Measurements from ENCODE around the gene VSNL1. TPM values are rescaled to one million over a fixed set of nuclear protein-coding genes. Genes with fewer than 3 reads are reported as not detected.

Gene VSNL1
- polyA plus RNA-seq, 1 of the 3 experiments (the other 2 are of a cell fraction), result 1.3 TPM

DNA sequence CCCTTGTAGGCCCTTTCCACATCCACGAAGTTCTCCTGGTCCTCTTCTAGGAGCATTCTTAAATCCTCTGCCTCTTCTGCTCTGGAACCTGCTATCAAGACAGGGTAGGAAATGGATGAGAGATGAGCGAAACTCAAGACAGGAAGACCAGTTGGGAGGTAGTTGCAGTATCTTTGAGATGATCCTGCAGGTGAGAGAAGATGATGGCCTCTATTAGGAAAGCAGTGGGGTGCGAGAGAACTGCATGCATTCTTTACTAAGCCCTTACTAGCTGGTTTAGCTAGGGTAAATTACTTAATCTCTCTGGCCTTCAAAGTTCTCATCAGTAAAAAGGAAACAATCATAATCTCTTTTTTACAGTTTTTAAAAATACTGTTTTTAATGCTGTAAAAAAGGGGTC is 47.0 kb downstream of the VSNL1 start:
- H3K79me2 ChIP-seq (ENCODE audit: insufficient read depth), result no peaks in the 10 kb centered on the region
- H3K9me2 ChIP-seq, result no peaks in the 10 kb centered on the region
- H3K9ac ChIP-seq, result no peak overlapping the region
- H3K4me1 ChIP-seq (ENCODE audit: control insufficient read depth in 1 of 2, insufficient read depth in 2 of 2, low read depth in 1 of 2, low read length in 1 of 2), result peaks cover 0 to 7% of the 10 kb centered on the region in 2 experiments; a peak in 1 of 4 replicates
- no peak overlapping the region for H3K4me3 ChIP-seq (ENCODE audit: low read depth in 2 of 2, low read length in 1 of 2)
- no peaks in the 10 kb centered on the region for H3F3A ChIP-seq (replicated peaks; ENCODE audit: insufficient read depth)
- H3K4me2 ChIP-seq, result no peak overlapping the region
- H3K27ac ChIP-seq (ENCODE audit: low read depth in 2 of 2, low read length in 1 of 2), result no peak overlapping the region
- H3K9me3 ChIP-seq, result no peaks in the 10 kb centered on the region
- 36% methylated on average over 3 of the region's 3 CpGs for WGBS (ENCODE audit: low lambda C conversion rate)
- no peaks in the 10 kb centered on the region for H4K20me1 ChIP-seq (ENCODE audit: insufficient read depth)
- TF ChIP-seq SMC3 (IDR thresholded peaks at IDR 0.05; ENCODE audit: low read depth, low read length) (no peak), TEAD4 (IDR thresholded peaks at IDR 0.05; ENCODE audit: borderline replicate concordance, insufficient read depth) (no peak), SIN3A (IDR thresholded peaks at IDR 0.05; ENCODE audit: borderline replicate concordance, low read depth, low read length) (no peak), FOXM1 (IDR thresholded peaks at IDR 0.05; ENCODE audit: low read depth) (no peak), NRF1 (IDR thresholded peaks at IDR 0.05; ENCODE audit: low read depth, low read length) (no peak), EZH2phosphoT487 (IDR thresholded peaks at IDR 0.05; ENCODE audit: borderline replicate concordance, low read depth) (no peak), NFIC (IDR thresholded peaks at IDR 0.05; ENCODE audit: borderline replicate concordance) (no peak), ELF1 (IDR thresholded peaks at IDR 0.05) (no peak), TAF1 (IDR thresholded peaks at IDR 0.05; ENCODE audit: borderline replicate concordance, low read depth, low read length) (no peak), RCOR1 (IDR thresholded peaks at IDR 0.05; ENCODE audit: low read length) (no peak), RFX5 (IDR thresholded peaks at IDR 0.05; ENCODE audit: low read length) (no peak), POLR2AphosphoS5 (IDR thresholded peaks at IDR 0.05; ENCODE audit: low read depth, low read length) (no peak), CHD2 (IDR thresholded peaks at IDR 0.05; ENCODE audit: low read length, partially characterized antibody) (no peak)
- TF ChIP-seq, protein P1, sequence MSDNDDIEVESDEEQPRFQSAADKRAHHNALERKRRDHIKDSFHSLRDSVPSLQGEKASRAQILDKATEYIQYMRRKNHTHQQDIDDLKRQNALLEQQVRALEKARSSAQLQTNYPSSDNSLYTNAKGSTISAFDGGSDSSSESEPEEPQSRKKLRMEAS (IDR thresholded peaks at IDR 0.05; ENCODE audit: low read depth), result no peak
- TF ChIP-seq, protein P2, sequence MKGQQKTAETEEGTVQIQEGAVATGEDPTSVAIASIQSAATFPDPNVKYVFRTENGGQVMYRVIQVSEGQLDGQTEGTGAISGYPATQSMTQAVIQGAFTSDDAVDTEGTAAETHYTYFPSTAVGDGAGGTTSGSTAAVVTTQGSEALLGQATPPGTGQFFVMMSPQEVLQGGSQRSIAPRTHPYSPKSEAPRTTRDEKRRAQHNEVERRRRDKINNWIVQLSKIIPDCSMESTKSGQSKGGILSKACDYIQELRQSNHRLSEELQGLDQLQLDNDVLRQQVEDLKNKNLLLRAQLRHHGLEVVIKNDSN (IDR thresholded peaks at IDR 0.05; ENCODE audit: borderline replicate concordance, low read depth), result no peak
- TF ChIP-seq, protein P3, sequence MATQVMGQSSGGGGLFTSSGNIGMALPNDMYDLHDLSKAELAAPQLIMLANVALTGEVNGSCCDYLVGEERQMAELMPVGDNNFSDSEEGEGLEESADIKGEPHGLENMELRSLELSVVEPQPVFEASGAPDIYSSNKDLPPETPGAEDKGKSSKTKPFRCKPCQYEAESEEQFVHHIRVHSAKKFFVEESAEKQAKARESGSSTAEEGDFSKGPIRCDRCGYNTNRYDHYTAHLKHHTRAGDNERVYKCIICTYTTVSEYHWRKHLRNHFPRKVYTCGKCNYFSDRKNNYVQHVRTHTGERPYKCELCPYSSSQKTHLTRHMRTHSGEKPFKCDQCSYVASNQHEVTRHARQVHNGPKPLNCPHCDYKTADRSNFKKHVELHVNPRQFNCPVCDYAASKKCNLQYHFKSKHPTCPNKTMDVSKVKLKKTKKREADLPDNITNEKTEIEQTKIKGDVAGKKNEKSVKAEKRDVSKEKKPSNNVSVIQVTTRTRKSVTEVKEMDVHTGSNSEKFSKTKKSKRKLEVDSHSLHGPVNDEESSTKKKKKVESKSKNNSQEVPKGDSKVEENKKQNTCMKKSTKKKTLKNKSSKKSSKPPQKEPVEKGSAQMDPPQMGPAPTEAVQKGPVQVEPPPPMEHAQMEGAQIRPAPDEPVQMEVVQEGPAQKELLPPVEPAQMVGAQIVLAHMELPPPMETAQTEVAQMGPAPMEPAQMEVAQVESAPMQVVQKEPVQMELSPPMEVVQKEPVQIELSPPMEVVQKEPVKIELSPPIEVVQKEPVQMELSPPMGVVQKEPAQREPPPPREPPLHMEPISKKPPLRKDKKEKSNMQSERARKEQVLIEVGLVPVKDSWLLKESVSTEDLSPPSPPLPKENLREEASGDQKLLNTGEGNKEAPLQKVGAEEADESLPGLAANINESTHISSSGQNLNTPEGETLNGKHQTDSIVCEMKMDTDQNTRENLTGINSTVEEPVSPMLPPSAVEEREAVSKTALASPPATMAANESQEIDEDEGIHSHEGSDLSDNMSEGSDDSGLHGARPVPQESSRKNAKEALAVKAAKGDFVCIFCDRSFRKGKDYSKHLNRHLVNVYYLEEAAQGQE (IDR thresholded peaks at IDR 0.05; ENCODE audit: low read depth, low read length), result no peak
- TF ChIP-seq, protein P4, sequence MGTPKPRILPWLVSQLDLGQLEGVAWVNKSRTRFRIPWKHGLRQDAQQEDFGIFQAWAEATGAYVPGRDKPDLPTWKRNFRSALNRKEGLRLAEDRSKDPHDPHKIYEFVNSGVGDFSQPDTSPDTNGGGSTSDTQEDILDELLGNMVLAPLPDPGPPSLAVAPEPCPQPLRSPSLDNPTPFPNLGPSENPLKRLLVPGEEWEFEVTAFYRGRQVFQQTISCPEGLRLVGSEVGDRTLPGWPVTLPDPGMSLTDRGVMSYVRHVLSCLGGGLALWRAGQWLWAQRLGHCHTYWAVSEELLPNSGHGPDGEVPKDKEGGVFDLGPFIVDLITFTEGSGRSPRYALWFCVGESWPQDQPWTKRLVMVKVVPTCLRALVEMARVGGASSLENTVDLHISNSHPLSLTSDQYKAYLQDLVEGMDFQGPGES (IDR thresholded peaks at IDR 0.05; ENCODE audit: low read depth, low read length), result no peak
- TF ChIP-seq, protein P5, sequence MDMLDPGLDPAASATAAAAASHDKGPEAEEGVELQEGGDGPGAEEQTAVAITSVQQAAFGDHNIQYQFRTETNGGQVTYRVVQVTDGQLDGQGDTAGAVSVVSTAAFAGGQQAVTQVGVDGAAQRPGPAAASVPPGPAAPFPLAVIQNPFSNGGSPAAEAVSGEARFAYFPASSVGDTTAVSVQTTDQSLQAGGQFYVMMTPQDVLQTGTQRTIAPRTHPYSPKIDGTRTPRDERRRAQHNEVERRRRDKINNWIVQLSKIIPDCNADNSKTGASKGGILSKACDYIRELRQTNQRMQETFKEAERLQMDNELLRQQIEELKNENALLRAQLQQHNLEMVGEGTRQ (IDR thresholded peaks at IDR 0.05; ENCODE audit: borderline replicate concordance, low read depth, low read length), result no peak
- no peak overlapping the region for H2AFZ ChIP-seq (ENCODE audit: low read depth)
- no peak for DNase-seq
- no peaks in the 10 kb centered on the region for H3K36me3 ChIP-seq (replicated peaks in 1 of 2; ENCODE audit: control insufficient read depth in 1 of 2, insufficient read depth in 2 of 2, low read length in 1 of 2)
- CTCF ChIA-PET, result no interaction called here
- no peaks in the 10 kb centered on the region for H3K27me3 ChIP-seq (ENCODE audit: insufficient read depth)
- POLR2A ChIA-PET, result no interaction called here

All from SK-N-SH (cell line).